Fibroblast of lung (primary cell): ENCODE data around the gene ELMO1. TPM values are rescaled to one million over a fixed set of nuclear protein-coding genes. Genes with fewer than 3 reads are reported as not detected.

Experiments used
- DNase-seq, 2 donors: peaks; one replicate each; pipeline versions ENCODE4 v3.0.0 to v3.0.0-alpha.2; 2010; ENCODE audit warnings: low read depth in 2 of 2
- H2AFZ ChIP-seq: 2 replicates; pipeline ENCODE4 v1.5.1; 2012; ENCODE audit warnings: low read length, control low read depth, inconsistent platforms
- H3K27ac ChIP-seq: 2 replicates; pipeline ENCODE4 v1.5.1; 2011; ENCODE audit warnings: low read length, control low read depth; ENCODE audit not compliant: insufficient read depth
- H3K27me3 ChIP-seq: 2 replicates; pipeline ENCODE4 v1.5.1; 2011; ENCODE audit warnings: mild to moderate bottlenecking, low read length; ENCODE audit not compliant: control insufficient read depth, insufficient read depth
- H3K36me3 ChIP-seq: 2 replicates; pipeline ENCODE4 v1.5.1; 2011; ENCODE audit warnings: low read length; ENCODE audit not compliant: control insufficient read depth, insufficient read depth
- H3K4me1 ChIP-seq: 2 replicates; pipeline ENCODE4 v1.5.1; 2011; ENCODE audit warnings: low read length; ENCODE audit not compliant: control insufficient read depth, insufficient read depth; ENCODE audit errors: extremely low read depth
- H3K4me2 ChIP-seq: 2 replicates; pipeline ENCODE4 v1.5.1; 2011; ENCODE audit warnings: low read length, control low read depth; ENCODE audit not compliant: insufficient read depth; ENCODE audit errors: extremely low read depth
- H3K4me3 ChIP-seq, 4 experiments: fragments of 200-600 bp in 1 of 4; sonication (generic) in 1 of 4; replicated peaks in 1 of 4; 2 replicates each; pipeline ENCODE4 v1.5.1; 2011 to 2016; ENCODE audit warnings: low read length in 4 of 4, low read depth in 3 of 4, mild to moderate bottlenecking in 3 of 4, control low read depth in 2 of 4, inconsistent platforms in 1 of 4, mixed read lengths in 1 of 4; ENCODE audit not compliant: insufficient read depth in 1 of 4; ENCODE audit errors: control extremely low read depth in 1 of 4
- H3K79me2 ChIP-seq: 2 replicates; pipeline ENCODE4 v1.5.1; 2012; ENCODE audit warnings: mild to moderate bottlenecking, low read length, inconsistent platforms; ENCODE audit not compliant: control insufficient read depth, insufficient read depth
- H3K9ac ChIP-seq: 2 replicates; pipeline ENCODE4 v1.5.1; 2011; ENCODE audit warnings: mild to moderate bottlenecking, low read length, control low read depth; ENCODE audit not compliant: insufficient read depth
- H3K9me3 ChIP-seq: 2 replicates; pipeline ENCODE4 v1.5.1; 2012; ENCODE audit warnings: low read depth, low read length; ENCODE audit not compliant: control insufficient read depth, insufficient read depth
- H4K20me1 ChIP-seq: 2 replicates; pipeline ENCODE4 v1.5.1; 2011; ENCODE audit warnings: low read length; ENCODE audit not compliant: control insufficient read depth, insufficient read depth; ENCODE audit errors: extremely low read depth
- EZH2 ChIP-seq: IDR thresholded peaks from 2 replicates; pipeline ENCODE4 v1.5.1; 2012; ENCODE audit warnings: low read length, control low read depth, mild to moderate bottlenecking; ENCODE audit errors: missing control alignments
- polyA plus RNA-seq, 2 donors: library from polyadenylated mRNA; depleted of rRNA in 1 of 2; stranded (reverse) in 1 of 2; unstranded in 1 of 2; fragments of >200 nt; gene quantifications; 2 replicates each; pipeline ENCODE4 v1.2.1, GENCODE V29; 2011 to 2012; ENCODE audit warnings: missing spikeins in 1 of 2
- total RNA-seq: library from RNA; depleted of rRNA; stranded (reverse); fragments of >200 nt; gene quantifications from 2 replicates; pipeline ENCODE4 v1.2.1, GENCODE V29; 2014
- TF ChIP-seq, protein P1 (sequence below), 2 donors: IDR thresholded peaks in 1 of 2; conservative IDR thresholded peaks in 1 of 2; 1 replicate in 1 of 2; 2 replicates in 1 of 2; pipeline ENCODE4 v1.5.1; 2011 to 2012; ENCODE audit warnings: low read length in 2 of 2, control low read depth in 1 of 2, inconsistent platforms in 1 of 2, low read depth in 1 of 2, mild to moderate bottlenecking in 1 of 2

The ELMO1 gene
- total and polyA plus RNA-seq, 2 donors (not counting 1 experiment from before 2014, with no cell fraction given): 0.50 TPM; not detected in 1

DNA sequence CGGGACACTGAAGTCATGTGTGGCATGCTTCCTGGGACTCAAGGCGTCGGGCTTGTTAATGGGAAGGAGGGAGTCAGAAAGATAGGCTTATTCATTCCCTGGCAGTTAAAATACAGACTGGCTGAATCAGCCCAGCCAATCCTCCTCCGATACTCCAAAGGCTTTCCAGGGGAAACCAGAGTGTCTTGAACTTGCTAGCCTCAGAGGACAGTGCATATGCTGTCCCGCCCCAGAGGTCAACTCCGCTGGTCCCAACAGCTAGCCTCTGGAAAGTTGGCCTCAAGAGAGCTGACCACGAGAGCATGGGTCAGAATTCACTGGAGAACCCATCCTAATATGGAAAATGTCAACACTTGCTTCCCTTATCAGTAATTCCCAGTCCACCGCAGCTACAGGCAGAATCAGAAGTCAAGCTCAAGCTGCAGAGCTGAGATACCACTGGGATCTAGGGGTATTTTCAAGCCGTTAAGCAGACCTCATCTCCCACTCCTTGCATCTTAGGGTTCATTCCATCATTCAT, 43.0 kb downstream of the ELMO1 start:
- H3K4me2 ChIP-seq: no peak overlapping the region

DNA sequence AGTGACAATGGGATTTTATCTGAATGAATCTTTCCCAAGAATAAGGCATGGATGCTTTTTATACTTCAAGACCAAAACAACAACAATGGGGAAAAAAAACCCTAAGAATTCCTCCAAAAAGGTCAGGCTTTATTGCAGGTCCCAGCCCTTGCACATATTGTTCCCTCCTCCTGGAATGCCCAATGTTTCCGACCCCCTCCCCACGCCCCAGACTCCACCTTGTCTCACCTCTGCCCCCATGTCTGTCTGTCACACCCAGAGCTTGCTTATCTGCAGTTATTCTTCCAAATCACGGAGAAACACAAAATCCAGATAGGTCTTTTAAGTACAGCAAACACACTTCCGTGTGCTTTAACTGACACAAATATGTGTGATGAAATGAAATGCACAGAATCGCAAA, 43.5 kb downstream of the ELMO1 start:
- Histone ChIP-seq H3K79me2 (no peaks in the 10 kb centered on the region), H3K27ac (no peak overlapping the region), H3K27me3 (no peaks in the 10 kb centered on the region), H3K36me3 (no peaks in the 10 kb centered on the region), H4K20me1 (no peaks in the 10 kb centered on the region), H3K9ac (no peak overlapping the region), H3K9me3 (no peaks in the 10 kb centered on the region), H3K4me1 (no peaks in the 10 kb centered on the region), H3K4me3 (no peak overlapping the region), H2AFZ (no peak overlapping the region), H3K4me2 (no peak overlapping the region)
- no peak for DNase-seq
- TF ChIP-seq, protein P1, sequence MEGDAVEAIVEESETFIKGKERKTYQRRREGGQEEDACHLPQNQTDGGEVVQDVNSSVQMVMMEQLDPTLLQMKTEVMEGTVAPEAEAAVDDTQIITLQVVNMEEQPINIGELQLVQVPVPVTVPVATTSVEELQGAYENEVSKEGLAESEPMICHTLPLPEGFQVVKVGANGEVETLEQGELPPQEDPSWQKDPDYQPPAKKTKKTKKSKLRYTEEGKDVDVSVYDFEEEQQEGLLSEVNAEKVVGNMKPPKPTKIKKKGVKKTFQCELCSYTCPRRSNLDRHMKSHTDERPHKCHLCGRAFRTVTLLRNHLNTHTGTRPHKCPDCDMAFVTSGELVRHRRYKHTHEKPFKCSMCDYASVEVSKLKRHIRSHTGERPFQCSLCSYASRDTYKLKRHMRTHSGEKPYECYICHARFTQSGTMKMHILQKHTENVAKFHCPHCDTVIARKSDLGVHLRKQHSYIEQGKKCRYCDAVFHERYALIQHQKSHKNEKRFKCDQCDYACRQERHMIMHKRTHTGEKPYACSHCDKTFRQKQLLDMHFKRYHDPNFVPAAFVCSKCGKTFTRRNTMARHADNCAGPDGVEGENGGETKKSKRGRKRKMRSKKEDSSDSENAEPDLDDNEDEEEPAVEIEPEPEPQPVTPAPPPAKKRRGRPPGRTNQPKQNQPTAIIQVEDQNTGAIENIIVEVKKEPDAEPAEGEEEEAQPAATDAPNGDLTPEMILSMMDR (conservative IDR thresholded peaks at IDR 0.05 in 1 of 2, IDR thresholded peaks at IDR 0.05 in 1 of 2; ENCODE audit: low read depth in 1 of 2, low read length in 2 of 2): no peak
- no peak for TF ChIP-seq EZH2

More for the DNA sequence above, 43.0 kb downstream of the ELMO1 start:
- Histone ChIP-seq H3K27me3 (no peaks in the 10 kb centered on the region), H2AFZ (no peak overlapping the region), H3K4me1 (no peaks in the 10 kb centered on the region), H3K9ac (no peak overlapping the region), H3K79me2 (no peaks in the 10 kb centered on the region), H4K20me1 (no peaks in the 10 kb centered on the region), H3K36me3 (no peaks in the 10 kb centered on the region), H3K27ac (no peak overlapping the region), H3K4me3 (no peak overlapping the region), H3K9me3 (no peaks in the 10 kb centered on the region)
- TF ChIP-seq EZH2: no peak
- TF ChIP-seq, protein P1 (conservative IDR thresholded peaks at IDR 0.05 in 1 of 2, IDR thresholded peaks at IDR 0.05 in 1 of 2; ENCODE audit: low read depth in 1 of 2, low read length in 2 of 2): no peak
- no peak for DNase-seq

DNA sequence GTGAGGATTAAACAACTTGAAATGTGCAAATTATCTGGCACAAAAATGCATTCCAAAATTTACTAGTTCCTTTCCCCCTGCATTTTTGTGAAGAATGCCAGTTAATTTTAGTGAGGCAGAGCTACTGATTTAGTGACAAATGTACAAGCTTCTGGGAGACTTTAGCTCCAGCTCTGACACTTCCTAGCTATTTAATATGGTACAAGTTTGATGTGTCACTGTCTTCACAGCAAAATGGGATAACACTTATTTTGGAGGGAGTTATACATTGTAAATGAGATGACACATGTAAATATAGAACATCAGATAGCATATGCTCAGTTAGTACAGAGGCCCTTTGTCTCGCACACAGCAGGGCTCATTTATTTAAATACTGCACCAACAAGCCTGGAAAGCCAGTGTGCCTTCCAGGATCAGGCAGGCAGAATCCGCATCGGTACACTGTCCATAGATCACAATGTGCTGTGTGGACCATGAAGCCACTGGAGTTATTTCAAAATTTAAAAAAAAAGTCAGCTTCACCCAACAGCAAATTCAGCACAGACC, 48.7 kb downstream of the ELMO1 start:
- TF ChIP-seq, protein P1 (conservative IDR thresholded peaks at IDR 0.05 in 1 of 2, IDR thresholded peaks at IDR 0.05 in 1 of 2; ENCODE audit: low read depth in 1 of 2, low read length in 2 of 2): no peak
- no peak for TF ChIP-seq EZH2

More for the DNA sequence above, 48.7 kb downstream of the ELMO1 start:
- Histone ChIP-seq H3K9me3 (no peaks in the 10 kb centered on the region), H3K79me2 (no peaks in the 10 kb centered on the region), H3K27me3 (no peaks in the 10 kb centered on the region), H3K36me3 (no peaks in the 10 kb centered on the region), H3K9ac (no peak overlapping the region), H3K4me2 (no peak overlapping the region), H3K4me1 (no peaks in the 10 kb centered on the region), H4K20me1 (no peaks in the 10 kb centered on the region), H2AFZ (no peak overlapping the region), H3K4me3 (no peak overlapping the region), H3K27ac (no peak overlapping the region)
- no peak for DNase-seq
